Measurements from ENCODE around the gene HECTD4.

GRCh38 chr12:112401903-112402498, 19.8 kb upstream of the HECTD4 start:
- TF ChIP-seq, protein P1, sequence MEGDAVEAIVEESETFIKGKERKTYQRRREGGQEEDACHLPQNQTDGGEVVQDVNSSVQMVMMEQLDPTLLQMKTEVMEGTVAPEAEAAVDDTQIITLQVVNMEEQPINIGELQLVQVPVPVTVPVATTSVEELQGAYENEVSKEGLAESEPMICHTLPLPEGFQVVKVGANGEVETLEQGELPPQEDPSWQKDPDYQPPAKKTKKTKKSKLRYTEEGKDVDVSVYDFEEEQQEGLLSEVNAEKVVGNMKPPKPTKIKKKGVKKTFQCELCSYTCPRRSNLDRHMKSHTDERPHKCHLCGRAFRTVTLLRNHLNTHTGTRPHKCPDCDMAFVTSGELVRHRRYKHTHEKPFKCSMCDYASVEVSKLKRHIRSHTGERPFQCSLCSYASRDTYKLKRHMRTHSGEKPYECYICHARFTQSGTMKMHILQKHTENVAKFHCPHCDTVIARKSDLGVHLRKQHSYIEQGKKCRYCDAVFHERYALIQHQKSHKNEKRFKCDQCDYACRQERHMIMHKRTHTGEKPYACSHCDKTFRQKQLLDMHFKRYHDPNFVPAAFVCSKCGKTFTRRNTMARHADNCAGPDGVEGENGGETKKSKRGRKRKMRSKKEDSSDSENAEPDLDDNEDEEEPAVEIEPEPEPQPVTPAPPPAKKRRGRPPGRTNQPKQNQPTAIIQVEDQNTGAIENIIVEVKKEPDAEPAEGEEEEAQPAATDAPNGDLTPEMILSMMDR (IDR thresholded peaks at IDR 0.05; ENCODE audit: poor library complexity, severe bottlenecking), result no peak
- TF ChIP-seq EZH2 (IDR thresholded peaks at IDR 0.05; ENCODE audit: borderline replicate concordance, insufficient read depth, low read length, poor library complexity, severe bottlenecking) (no peak), MXI1 (conservative IDR thresholded peaks at IDR 0.05; ENCODE audit: poor library complexity, severe bottlenecking) (no peak), POLR2AphosphoS5 (IDR thresholded peaks at IDR 0.05) (no peak), EP300 (conservative IDR thresholded peaks at IDR 0.05; ENCODE audit: poor library complexity, severe bottlenecking) (no peak)

Data from neural cell (in vitro differentiated cells).